Hematopoietic multipotent progenitor cell treated with erythropoietin and hydrocortisone succinate and interleukin-3 and kit ligand, for 17 days (in vitro differentiated cells): Measurements from ENCODE around the gene ATG4C.
A peak's percentile ranks its signal among the peaks of the same experiment; 100 is the strongest.
"Not testable (repeated sequence)": the region's sequence is repeated elsewhere in the genome, so short reads cannot be mapped to it uniquely, and the experiment has no call there.

Experiments
- DNase-seq: peaks from one replicate; pipeline ENCODE4 v3.0.0-alpha.2; 2015; ENCODE audit warnings: low spot score

The ATG4C gene

GRCh38 chr1:62783736-62784508 is at the start of gene ATG4C:
Gene ATG4C, plus strand, starts transcription at chr1:62784132. Its CDS starts 19,655 bp downstream, at chr1:62803787.
- peak; percentile 96 for DNase-seq

- DNase-seq = no peak
Measured at GRCh38 chr1:62735491-62736171, 48.3 kb upstream of the ATG4C start.

GRCh38 chr1:62740701-62741100 is 43.2 kb upstream of the ATG4C start:
- not testable (repeated sequence) for DNase-seq

GRCh38 chr1:62744611-62745577 is 39.0 kb upstream of the ATG4C start:
- DNase-seq = no peak

GRCh38 chr1:62746086-62746808 is 37.7 kb upstream of the ATG4C start:
- peak; percentile 56 for DNase-seq

- no peak for DNase-seq
Measured at GRCh38 chr1:62746809-62747138, 37.2 kb upstream of the ATG4C start.

GRCh38 chr1:62753031-62753965 is 30.6 kb upstream of the ATG4C start:
- DNase-seq = no peak

GRCh38 chr1:62754938-62755337 is 29.0 kb upstream of the ATG4C start:
- DNase-seq = not testable (repeated sequence)

- not testable (repeated sequence) for DNase-seq
Measured at GRCh38 chr1:62756255-62756884, 27.6 kb upstream of the ATG4C start.

GRCh38 chr1:62759232-62759875 is 24.6 kb upstream of the ATG4C start:
- not testable (repeated sequence) for DNase-seq

- DNase-seq = not testable (repeated sequence)
Measured at GRCh38 chr1:62760021-62760782, 23.7 kb upstream of the ATG4C start.

- not testable (repeated sequence) for DNase-seq
Measured at GRCh38 chr1:62761223-62761870, 22.6 kb upstream of the ATG4C start.

- DNase-seq = not testable (repeated sequence)
Measured at GRCh38 chr1:62762027-62762426, 21.9 kb upstream of the ATG4C start.

GRCh38 chr1:62765981-62766380 is 18.0 kb upstream of the ATG4C start:
- DNase-seq = no peak

- not testable (repeated sequence) for DNase-seq
Measured at GRCh38 chr1:62768551-62768950, 15.4 kb upstream of the ATG4C start.

- no peak for DNase-seq
Measured at GRCh38 chr1:62772607-62773295, 11.2 kb upstream of the ATG4C start.

- DNase-seq = no peak
Measured at GRCh38 chr1:62774006-62774405, 9.9 kb upstream of the ATG4C start.
